H1 (cell line): Measurements from ENCODE around the gene RNASE7. TPM values are rescaled to one million over a fixed set of nuclear protein-coding genes. Genes with fewer than 3 reads are reported as not detected.
A peak's percentile ranks its signal among the peaks of the same experiment; 100 is the strongest.

Experiments
- CTCF ChIA-PET: fragments of 300-600 bp; sonication (Branson Sonifier 250); formaldehyde crosslinking; loops from one replicate; lab custom pipeline; 2021; ENCODE audit not compliant: partially characterized antibody; lab: Charles Lee
- POLR2A ChIA-PET: fragments of 300-600 bp; sonication (Branson Sonifier 250); formaldehyde crosslinking; loops from one replicate; lab custom pipeline; 2021; ENCODE audit warnings: inconsistent platforms; ENCODE audit not compliant: partially characterized antibody; lab: Charles Lee
- DNase-seq, 2 experiments: peaks; one replicate each; pipeline versions ENCODE4 v3.0.0 to v3.0.0-alpha.2; 2010 to 2022; ENCODE audit warnings: low spot score in 2 of 2, low read depth in 1 of 2, mixed read lengths in 1 of 2
- FAIRE-seq: peaks from 2 replicates; lab custom pipeline; 2011; peaks lifted over from hg19 to GRCh38; lab: Jason Lieb, UNC
- H2AFZ ChIP-seq: 2 replicates; pipeline ENCODE4 v1.8.1; 2012; ENCODE audit warnings: low read length, inconsistent platforms
- H2AK5ac ChIP-seq: 2 replicates; pipeline ENCODE4 v1.6.1; 2013; ENCODE audit warnings: low read depth, low read length
- H2BK120ac ChIP-seq: replicated peaks from 2 replicates; pipeline ENCODE3; 2013; ENCODE audit warnings: low read depth, low read length, inconsistent platforms
- H2BK12ac ChIP-seq: 2 replicates; pipeline ENCODE4 v1.6.1; 2013; ENCODE audit warnings: low read depth, low read length
- H2BK15ac ChIP-seq: 2 replicates; pipeline ENCODE4 v1.6.1; 2013; ENCODE audit warnings: low read length
- H2BK20ac ChIP-seq: 2 replicates; pipeline ENCODE4 v1.6.1; 2013; ENCODE audit warnings: low read length
- H2BK5ac ChIP-seq: 2 replicates; pipeline ENCODE4 v1.6.1; 2013; ENCODE audit warnings: low read depth, low read length
- H3K14ac ChIP-seq: 2 replicates; pipeline ENCODE4 v1.6.1; 2013; ENCODE audit warnings: inconsistent platforms; ENCODE audit not compliant: insufficient read length
- H3K18ac ChIP-seq: 2 replicates; pipeline ENCODE4 v1.6.1; 2013; ENCODE audit warnings: low read length; ENCODE audit errors: extremely low read depth
- H3K23ac ChIP-seq: 2 replicates; pipeline ENCODE4 v1.6.1; 2013; ENCODE audit warnings: inconsistent platforms; ENCODE audit not compliant: insufficient read length
- H3K23me2 ChIP-seq: 2 replicates; pipeline ENCODE4 v1.6.1; 2013; ENCODE audit warnings: low read depth, low read length
- H3K27ac ChIP-seq: 2 replicates; pipeline ENCODE4 v1.6.1; 2011; ENCODE audit warnings: low read depth, low read length, inconsistent platforms
- H3K27me3 ChIP-seq, 4 experiments: replicated peaks in 1 of 4; 1 replicate in 1 of 4; 2 replicates in 3 of 4; pipeline versions ENCODE4 v1.6.1 to v1.8.1; 2011 to 2013; ENCODE audit warnings: low read length in 3 of 4, mild to moderate bottlenecking in 3 of 4, inconsistent platforms in 2 of 4, mixed read lengths in 2 of 4, moderate library complexity in 1 of 4; ENCODE audit not compliant: control insufficient read depth in 3 of 4, insufficient read depth in 3 of 4; ENCODE audit errors: extremely low read depth in 1 of 4
- H3K36me3 ChIP-seq, 4 experiments: 2 replicates each; pipeline versions ENCODE4 v1.6.1 to v1.8.1; 2011 to 2013; ENCODE audit warnings: mild to moderate bottlenecking in 4 of 4, low read length in 3 of 4, moderate library complexity in 2 of 4, control low read depth in 1 of 4, inconsistent platforms in 1 of 4; ENCODE audit not compliant: insufficient read depth in 4 of 4, control insufficient read depth in 2 of 4
- H3K4ac ChIP-seq: replicated peaks from 2 replicates; pipeline ENCODE3; 2013; ENCODE audit warnings: low read length, low read depth, mixed read lengths, inconsistent platforms; ENCODE audit not compliant: insufficient read length
- H3K4me1 ChIP-seq, 4 experiments: replicated peaks in 1 of 4; 1 replicate in 1 of 4; 2 replicates in 3 of 4; pipeline versions ENCODE4 v1.6.1 to v1.8.1; 2011 to 2013; ENCODE audit warnings: low read length in 3 of 4, inconsistent platforms in 2 of 4, mixed read lengths in 1 of 4; ENCODE audit not compliant: insufficient read depth in 4 of 4, control insufficient read depth in 3 of 4
- H3K4me2 ChIP-seq, 2 experiments: 2 replicates each; pipeline versions ENCODE4 v1.6.1 to v1.8.1; 2011 to 2013; ENCODE audit warnings: low read depth in 2 of 2, low read length in 2 of 2, control low read depth in 1 of 2, inconsistent platforms in 1 of 2, mild to moderate bottlenecking in 1 of 2; ENCODE audit not compliant: insufficient read depth in 1 of 2
- H3K4me3 ChIP-seq, 4 experiments: fragments of 200-600, 300-600 bp in 1 of 4; sonication (generic), shearing (Covaris generic), sonication (Bioruptor Twin) in 1 of 4; 2 replicates each; pipeline versions ENCODE4 v1.5.1 to v1.8.1; 2011 to 2016; ENCODE audit warnings: low read length in 4 of 4, low read depth in 3 of 4, control low read depth in 2 of 4, inconsistent platforms in 2 of 4, mild to moderate bottlenecking in 2 of 4, mixed read lengths in 1 of 4, moderate library complexity in 1 of 4; ENCODE audit not compliant: insufficient read depth in 2 of 4; ENCODE audit errors: extremely low read depth in 1 of 4
- H3K56ac ChIP-seq: replicated peaks from 2 replicates; pipeline ENCODE3; 2013; ENCODE audit warnings: low read depth, mild to moderate bottlenecking, mixed read lengths, low read length, inconsistent platforms; ENCODE audit not compliant: insufficient read length
- H3K79me1 ChIP-seq: 2 replicates; pipeline ENCODE4 v1.6.1; 2013; ENCODE audit warnings: low read depth, low read length, control low read depth
- H3K79me2 ChIP-seq, 2 experiments: 2 replicates each; pipeline versions ENCODE4 v1.6.1 to v1.8.1; 2012 to 2013; ENCODE audit warnings: low read length in 2 of 2, mild to moderate bottlenecking in 2 of 2, inconsistent platforms in 1 of 2; ENCODE audit not compliant: insufficient read depth in 2 of 2, control insufficient read depth in 1 of 2
- H3K9ac ChIP-seq, 4 experiments: replicated peaks in 1 of 4; 1 replicate in 1 of 4; 2 replicates in 3 of 4; pipeline versions ENCODE4 v1.6.1 to v1.8.1; 2011 to 2013; ENCODE audit warnings: low read depth in 3 of 4, low read length in 3 of 4, control low read depth in 2 of 4, mild to moderate bottlenecking in 2 of 4, moderate library complexity in 2 of 4, inconsistent platforms in 1 of 4; ENCODE audit errors: extremely low read depth in 1 of 4
- H3K9me3 ChIP-seq, 2 experiments: 2 replicates each; pipeline versions ENCODE4 v1.6.1 to v1.8.1; 2012 to 2013; ENCODE audit warnings: mild to moderate bottlenecking in 2 of 2, moderate library complexity in 2 of 2, control low read depth in 1 of 2, inconsistent platforms in 1 of 2, low read depth in 1 of 2, low read length in 1 of 2, mixed read lengths in 1 of 2; ENCODE audit not compliant: insufficient read depth in 2 of 2
- H4K20me1 ChIP-seq, 2 experiments: replicated peaks in 1 of 2; 2 replicates each; pipeline versions ENCODE3 to v1.8.1; 2011 to 2013; ENCODE audit warnings: inconsistent platforms in 2 of 2, low read length in 2 of 2, mild to moderate bottlenecking in 1 of 2; ENCODE audit not compliant: insufficient read depth in 2 of 2, control insufficient read depth in 1 of 2
- H4K5ac ChIP-seq: 2 replicates; pipeline ENCODE4 v1.6.1; 2013; ENCODE audit warnings: low read length, low read depth, mixed read lengths, inconsistent platforms; ENCODE audit not compliant: insufficient read length
- H4K8ac ChIP-seq: 2 replicates; pipeline ENCODE4 v1.8.0; 2013; ENCODE audit warnings: mild to moderate bottlenecking, moderate library complexity, low read length, inconsistent platforms; ENCODE audit not compliant: insufficient read depth; ENCODE audit errors: extremely low read depth
- H4K91ac ChIP-seq: replicated peaks from 2 replicates; pipeline ENCODE3; 2013; ENCODE audit warnings: low read length, mixed read lengths, inconsistent platforms; ENCODE audit not compliant: insufficient read length
- BCL11A ChIP-seq, 2 experiments: IDR thresholded peaks; one replicate each; pipeline ENCODE4 v1.6.1; 2011; ENCODE audit warnings: low read depth in 2 of 2, low read length in 2 of 2, mild to moderate bottlenecking in 2 of 2
- CEBPB ChIP-seq: IDR thresholded peaks from 2 replicates; pipeline ENCODE4 v1.6.1; 2012; ENCODE audit warnings: low read depth, low read length
- HDAC6 ChIP-seq: IDR thresholded peaks from one replicate; pipeline ENCODE4 v1.7.1; 2012; ENCODE audit warnings: low read depth, mild to moderate bottlenecking, inconsistent platforms, low read length, moderate library complexity
- POLR2AphosphoS5 ChIP-seq: IDR thresholded peaks from 2 replicates; pipeline ENCODE4 v1.6.1; 2011; ENCODE audit warnings: low read depth, low read length
- RAD21 ChIP-seq, 2 experiments: IDR thresholded peaks in 1 of 2; conservative IDR thresholded peaks in 1 of 2; 2 replicates each; pipeline ENCODE4 v1.6.1; 2011; ENCODE audit warnings: low read depth in 2 of 2, low read length in 2 of 2, improper control_type of control experiment in 1 of 2, inconsistent platforms in 1 of 2, mild to moderate bottlenecking in 1 of 2, moderate library complexity in 1 of 2
- SP4 ChIP-seq: IDR thresholded peaks from 2 replicates; pipeline ENCODE4 v1.6.1; 2012; ENCODE audit warnings: low read length, inconsistent platforms
- TBP ChIP-seq: IDR thresholded peaks from 2 replicates; pipeline ENCODE4 v1.6.1; 2011; ENCODE audit warnings: low read depth, low read length, improper control_type of control experiment
- WGBS, 2 experiments: shearing (Covaris generic) in 1 of 2; methylation state at CpG; one replicate each; pipeline versions ENCODE4 v1.1.6 to v1.1.7; 2013 to 2015; ENCODE audit warnings: low lambda C conversion rate in 2 of 2, mixed read lengths in 2 of 2, inconsistent platforms in 1 of 2, low coverage in 1 of 2, missing lambda C conversion rate in 1 of 2; ENCODE audit not compliant: insufficient replicate concordance in 2 of 2, insufficient coverage in 1 of 2, insufficient read length in 1 of 2; ENCODE audit errors: extremely low coverage in 1 of 2, missing lambda C conversion rate in 1 of 2; 5-methylcytosine and 5-hydroxymethylcytosine counted together
- polyA plus RNA-seq, 7 experiments: library from polyadenylated mRNA; depleted of rRNA in 3 of 7; stranded (reverse) in 5 of 7; unstranded in 2 of 7; fragments of >200 nt in 5 of 7; fragments of 200-250 nt in 2 of 7; gene quantifications; 1 replicate in 5 of 7; 2 replicates in 1 of 7; 4 replicates in 1 of 7; pipeline versions ENCODE4 v1.2.1 to v1.2.3, GENCODE V29; 2011 to 2013; ENCODE audit warnings: missing spikeins in 2 of 7, mixed read lengths in 2 of 7
- total RNA-seq: library from RNA; stranded (reverse); fragmentation: NEBNext Ultra II Directional; extraction: Animal tissue kit (Norgen Biotek cat#: 25700); gene quantifications from 2 replicates; pipeline ENCODE4 v1.2.1, GENCODE V29; 2021
- TF ChIP-seq, protein P1 (sequence below): IDR thresholded peaks from 2 replicates; pipeline ENCODE4 v1.6.1; 2012; ENCODE audit warnings: inconsistent platforms

RNASE7 gene
- total and polyA plus RNA-seq, 2 of the 8 experiments (the other 6 are each of a cell fraction or from before 2014, with no cell fraction given) = not detected

DNA sequence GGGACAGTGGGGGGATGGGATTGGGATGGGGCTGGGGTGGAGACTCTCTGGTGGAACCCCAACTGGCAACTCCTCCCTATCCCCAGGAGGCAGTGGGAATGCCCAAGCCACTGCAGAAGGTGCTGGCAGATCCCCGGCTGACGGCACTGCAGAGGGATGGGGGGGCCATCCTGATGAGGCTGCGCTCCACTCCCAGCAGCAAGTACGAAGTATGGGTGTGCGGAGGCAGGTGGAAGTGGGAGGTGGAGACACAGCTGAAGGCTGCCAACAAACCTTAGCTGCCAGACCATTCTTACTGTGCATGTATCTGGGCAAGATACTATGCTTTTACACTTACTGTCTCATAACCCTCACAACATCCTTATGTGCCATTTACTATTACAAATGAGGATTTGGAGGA, 36.1 kb downstream of the RNASE7 start:
- FAIRE-seq = no peak

More for the DNA sequence above, 36.1 kb downstream of the RNASE7 start:
- Histone ChIP-seq H3K23me2 (peaks cover under 1% of the 10 kb centered on the region; the same call in 1 of the 2 replicates), H3K4ac (no peak overlapping the region), H2BK5ac (no peak overlapping the region), H3K4me3 (no peak overlapping the region), H3K36me3 (peaks cover 47 to 90% (median 72%) of the 10 kb centered on the region in 4 experiments), H4K5ac (no peak overlapping the region), H3K56ac (no peak overlapping the region), H2BK20ac (no peak overlapping the region), H4K8ac (no peak overlapping the region), H2BK120ac (no peak overlapping the region), H3K79me2 (no peaks in the 10 kb centered on the region), H3K14ac (no peak overlapping the region)
- no peak for DNase-seq
- WGBS, 2 experiments = 93% methylated on average over 5 of the region's 5 CpGs; no CpG with 5 or more reads in 1 of the 2 experiments
- no peak for TF ChIP-seq CEBPB
- TF ChIP-seq POLR2AphosphoS5 = peak; percentile 37; the same call in 1 of the 2 replicates
- no peak for TF ChIP-seq HDAC6
- TF ChIP-seq SP4 = no peak
- TF ChIP-seq RAD21 (IDR thresholded peaks at IDR 0.05 in 1 of 2, conservative IDR thresholded peaks at IDR 0.05 in 1 of 2; ENCODE audit: low read depth in 2 of 2, low read length in 2 of 2) = no peak
- TF ChIP-seq, protein P1, sequence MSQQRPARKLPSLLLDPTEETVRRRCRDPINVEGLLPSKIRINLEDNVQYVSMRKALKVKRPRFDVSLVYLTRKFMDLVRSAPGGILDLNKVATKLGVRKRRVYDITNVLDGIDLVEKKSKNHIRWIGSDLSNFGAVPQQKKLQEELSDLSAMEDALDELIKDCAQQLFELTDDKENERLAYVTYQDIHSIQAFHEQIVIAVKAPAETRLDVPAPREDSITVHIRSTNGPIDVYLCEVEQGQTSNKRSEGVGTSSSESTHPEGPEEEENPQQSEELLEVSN = no peak
- TF ChIP-seq TBP = no peak
- TF ChIP-seq BCL11A (IDR thresholded peaks at IDR 0.05; ENCODE audit: low read depth in 2 of 2, low read length in 2 of 2) = no peak
- TF ChIP-seq, all 59 proteins: peak for 1
- Histone ChIP-seq H4K91ac (no peak overlapping the region), H3K27ac (no peak overlapping the region), H2BK15ac (no peak overlapping the region), H3K9ac (no peak overlapping the region), H4K20me1 (peaks cover 2 to 9% of the 10 kb centered on the region in 2 experiments), H3K79me1 (peaks cover 2% of the 10 kb centered on the region), H3K27me3 (no peaks in the 10 kb centered on the region), H3K4me1 (no peaks in the 10 kb centered on the region), H2BK12ac (no peak overlapping the region), H3K18ac (no peak overlapping the region), H2AK5ac (no peak overlapping the region), H2AFZ (no peak overlapping the region), H3K23ac (no peak overlapping the region), H3K4me2 (no peak overlapping the region), H3K9me3 (no peaks in the 10 kb centered on the region)
- ChIA-PET CTCF (interaction anchor here (1.0 to 8.6 kb wide), 5 partner anchors 11 to 38 kb away, joined by 6 to 72 read pairs (median 25); no protein-coding TSS in a partner anchor), POLR2A (interaction anchor here (1.3 to 12.4 kb wide), 3 partner anchors 7 to 31 kb away, joined by 3 to 245 read pairs (median 11); no protein-coding TSS in a partner anchor)
